Activated effector memory CD4-positive, alpha-beta T cell treated with Interleukin-2 at 50 U/mL for 16 hours (primary cell): ENCODE data around the gene ARMC7.

ENCODE experiments used
- DNase-seq: peaks from one replicate; pipeline ENCODE4 v3.0.0-alpha.2; 2020

ARMC7 gene

GRCh38 chr17:75078284-75079022 is 31.3 kb upstream of the ARMC7 start:
- no peak for DNase-seq

GRCh38 chr17:75079023-75079373 is 30.8 kb upstream of the ARMC7 start:
- no peak for DNase-seq

- no peak for DNase-seq
Observed at GRCh38 chr17:75081611-75082540, 27.9 kb upstream of the ARMC7 start.

- DNase-seq: no peak
Observed at GRCh38 chr17:75082683-75083082, 27.1 kb upstream of the ARMC7 start.

GRCh38 chr17:75084039-75084660 is 25.6 kb upstream of the ARMC7 start:
- DNase-seq: no peak

- DNase-seq: no peak
Observed at GRCh38 chr17:75086496-75087181, 23.1 kb upstream of the ARMC7 start.

GRCh38 chr17:75087182-75087557 is 22.6 kb upstream of the ARMC7 start:
- no peak for DNase-seq

GRCh38 chr17:75087558-75088453 is 22.0 kb upstream of the ARMC7 start, which contains the start of gene SLC16A5:
TSS of gene SLC16A5 (plus strand) at chr17:75087954. CDS start at chr17:75093637, 5,683 bp downstream.
- peak; percentile 45 for DNase-seq

GRCh38 chr17:75088465-75089417 is 21.0 kb upstream of the ARMC7 start:
- DNase-seq: no peak

GRCh38 chr17:75090871-75091854 is 18.6 kb upstream of the ARMC7 start:
- no peak for DNase-seq

- DNase-seq: no peak
Observed at GRCh38 chr17:75091855-75092327, 17.9 kb upstream of the ARMC7 start.

GRCh38 chr17:75093548-75094158 is 16.1 kb upstream of the ARMC7 start:
- no peak for DNase-seq

GRCh38 chr17:75094871-75095399 is 14.8 kb upstream of the ARMC7 start:
- no peak for DNase-seq

- no peak for DNase-seq
Observed at GRCh38 chr17:75096082-75096625, 13.6 kb upstream of the ARMC7 start.

- no peak for DNase-seq
Observed at GRCh38 chr17:75097865-75098264, 11.9 kb upstream of the ARMC7 start.

GRCh38 chr17:75098861-75099260 is 10.9 kb upstream of the ARMC7 start:
- DNase-seq: no peak

GRCh38 chr17:75099881-75100595 is 9.7 kb upstream of the ARMC7 start:
- DNase-seq: no peak
